Parietal lobe (tissue), 2 donors: Measurements from ENCODE around the gene ATP2B2. TPM values are rescaled to one million over a fixed set of nuclear protein-coding genes. Genes with fewer than 3 reads are reported as not detected.
A peak's percentile ranks its signal among the peaks of the same experiment; 100 is the strongest.

ENCODE experiments used
- small RNA-seq: library from RNA; depleted of rRNA; stranded (forward); fragments of <200 nt; gene quantifications from one replicate; pipeline ENCODE3, GENCODE V24; 2014; ENCODE audit warnings: low replicate concordance
- total RNA-seq: library from RNA; depleted of rRNA; stranded (reverse); fragments of >200 nt; gene quantifications from one replicate; pipeline ENCODE4 v1.2.3, GENCODE V29; 2014

The ATP2B2 gene
- 109 TPM for total RNA-seq

DNA sequence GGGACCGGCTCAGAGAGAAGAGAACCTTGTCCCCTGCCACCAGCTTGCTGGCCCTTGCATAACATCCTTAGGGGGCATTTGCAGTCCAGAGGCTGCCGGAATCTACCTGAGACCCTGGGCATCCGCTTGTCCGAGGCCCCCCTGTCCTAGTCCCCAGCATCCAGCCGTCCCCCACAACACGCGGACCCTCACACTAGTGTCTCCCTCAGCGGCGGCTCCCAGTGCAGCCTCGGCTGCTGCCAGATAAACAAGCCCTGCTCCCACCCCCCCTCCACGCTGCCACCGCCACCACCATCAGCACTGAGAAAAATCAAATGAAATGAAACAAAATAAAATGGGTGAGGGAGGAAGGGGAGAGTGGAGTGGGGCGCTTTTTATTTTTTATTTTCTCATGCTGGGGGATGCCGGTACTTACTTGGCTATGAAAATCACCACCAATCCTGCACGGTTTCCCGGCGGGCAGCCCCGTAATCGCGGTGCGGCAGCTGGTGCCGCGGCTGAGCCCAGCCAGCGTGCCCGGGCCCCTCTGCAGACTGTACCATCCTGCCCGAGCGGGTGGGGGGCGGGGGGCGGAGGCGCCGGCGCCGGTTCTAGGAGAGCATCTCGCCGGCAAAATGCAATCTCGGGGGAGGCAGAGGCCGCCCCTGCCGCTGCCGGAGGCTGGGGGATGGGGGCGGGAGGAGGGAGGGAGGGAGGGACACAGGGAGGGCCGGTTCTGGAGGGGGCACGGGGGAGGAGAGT is at the start of gene ATP2B2:
Gene ATP2B2, minus strand, starts transcription at position 537 of the 741 bp plus-strand sequence. CDS start 56,043 bp downstream, outside the sequence.

DNA sequence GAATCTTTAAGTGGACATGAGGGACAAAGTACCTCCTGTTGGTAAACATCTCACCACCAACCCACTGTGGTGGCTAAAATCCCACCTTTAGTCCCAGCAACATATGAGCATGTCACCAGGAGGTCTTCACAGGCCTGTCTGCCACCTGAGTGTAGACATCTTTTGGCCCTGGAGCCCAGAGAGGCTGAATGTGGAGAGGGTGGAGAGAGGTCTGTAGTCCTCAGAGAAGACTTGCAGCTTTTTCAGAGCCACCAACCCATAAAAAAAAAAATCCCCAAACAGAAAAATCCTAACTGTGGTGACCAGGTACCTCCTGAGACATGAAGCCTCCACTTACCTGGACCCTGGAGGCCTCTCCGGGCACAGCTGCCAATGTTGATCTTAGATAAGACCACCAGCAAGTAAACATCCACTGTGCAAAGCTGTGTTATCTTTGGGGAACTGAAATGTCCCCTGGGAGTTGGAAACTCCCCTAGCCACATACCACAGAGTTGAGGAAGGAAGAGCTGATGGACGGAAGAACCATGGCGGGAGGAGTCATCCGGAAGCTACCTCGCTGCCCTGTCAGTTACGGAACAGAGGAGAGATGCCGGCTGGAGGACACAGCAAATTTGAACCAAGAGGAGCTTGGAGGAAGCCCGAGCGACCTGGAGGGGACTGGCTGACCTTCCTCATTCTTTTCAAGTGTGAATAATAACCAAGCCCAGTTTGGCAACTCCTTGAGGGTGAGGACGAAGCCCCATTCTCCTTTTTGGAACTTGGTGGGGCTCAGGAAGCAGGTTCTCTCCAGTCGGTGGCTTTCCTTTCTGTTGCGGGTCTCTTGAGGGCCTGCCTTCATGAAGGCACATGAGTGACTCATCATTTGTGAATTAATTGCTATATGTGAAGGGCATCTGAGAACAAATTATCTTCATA is 212.6 kb downstream of the ATP2B2 start, which contains the start of gene GHRL:
Gene GHRL, minus strand, starts transcription at position 443 of the 915 bp plus-strand sequence. CDS start 2,767 bp downstream, outside the sequence.

Small RNAs within 50 kb of the gene (small RNA-seq; reads per million reads assigned to genes)
- gene MIR378B (not detected), gene MIR885 (0.31 reads per million, percentile 10 among the genes with 10 or more reads in this experiment), gene RF02126 (not detected)

Other genes starting within 250 kb of the ATP2B2 start
- not detected for gene GHRL, start 212.6 kb downstream of the ATP2B2 start, total RNA-seq
- 90.1 TPM for gene SEC13, start 184.5 kb downstream of the ATP2B2 start, total RNA-seq